ENCODE measurements around the gene EFNA5. TPM values are rescaled to one million over a fixed set of nuclear protein-coding genes. Genes with fewer than 3 reads are reported as not detected.

The EFNA5 gene
- total RNA-seq, 4 donors from 2014 or later: 21.3 to 47.0 (median 29.3) TPM

DNA sequence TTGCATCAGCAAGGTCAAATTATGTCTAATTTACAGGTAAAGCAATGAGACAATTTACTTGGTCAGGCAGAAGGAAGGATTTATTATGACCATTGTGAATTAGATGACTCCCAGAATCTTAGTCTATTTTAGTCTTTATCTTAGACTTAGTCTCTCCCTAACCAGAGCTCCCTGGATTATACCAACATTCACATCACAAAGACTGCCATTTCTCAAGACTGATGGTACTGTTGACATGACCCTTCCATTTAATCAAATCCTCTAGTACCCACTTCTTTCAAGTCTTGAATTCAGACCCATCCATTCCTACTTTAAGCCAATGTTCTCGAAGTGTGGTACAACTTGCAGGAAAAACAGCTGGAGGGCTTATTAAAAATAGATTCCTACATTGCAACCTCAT lies 257.0 kb downstream of the EFNA5 start:
- Histone ChIP-seq H3K27me3 (no peaks in the 10 kb centered on the region), H3K36me3 (no peaks in the 10 kb centered on the region), H3K4me1 (no peaks in the 10 kb centered on the region), H3K9me3 (no peaks in the 10 kb centered on the region), H3K4me3 (no peak overlapping the region), H3K27ac (no peak overlapping the region)
- WGBS: 68% methylated on average over 1 of the region's 1 CpG
- DNase-seq (ENCODE audit: low spot score in 2 of 2): no peak
- TF ChIP-seq, protein P1, sequence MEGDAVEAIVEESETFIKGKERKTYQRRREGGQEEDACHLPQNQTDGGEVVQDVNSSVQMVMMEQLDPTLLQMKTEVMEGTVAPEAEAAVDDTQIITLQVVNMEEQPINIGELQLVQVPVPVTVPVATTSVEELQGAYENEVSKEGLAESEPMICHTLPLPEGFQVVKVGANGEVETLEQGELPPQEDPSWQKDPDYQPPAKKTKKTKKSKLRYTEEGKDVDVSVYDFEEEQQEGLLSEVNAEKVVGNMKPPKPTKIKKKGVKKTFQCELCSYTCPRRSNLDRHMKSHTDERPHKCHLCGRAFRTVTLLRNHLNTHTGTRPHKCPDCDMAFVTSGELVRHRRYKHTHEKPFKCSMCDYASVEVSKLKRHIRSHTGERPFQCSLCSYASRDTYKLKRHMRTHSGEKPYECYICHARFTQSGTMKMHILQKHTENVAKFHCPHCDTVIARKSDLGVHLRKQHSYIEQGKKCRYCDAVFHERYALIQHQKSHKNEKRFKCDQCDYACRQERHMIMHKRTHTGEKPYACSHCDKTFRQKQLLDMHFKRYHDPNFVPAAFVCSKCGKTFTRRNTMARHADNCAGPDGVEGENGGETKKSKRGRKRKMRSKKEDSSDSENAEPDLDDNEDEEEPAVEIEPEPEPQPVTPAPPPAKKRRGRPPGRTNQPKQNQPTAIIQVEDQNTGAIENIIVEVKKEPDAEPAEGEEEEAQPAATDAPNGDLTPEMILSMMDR (IDR thresholded peaks at IDR 0.05): no peak
- TF ChIP-seq POLR2A (IDR thresholded peaks at IDR 0.05) (no peak), POLR2AphosphoS5 (IDR thresholded peaks at IDR 0.05) (no peak), EP300 (IDR thresholded peaks at IDR 0.05) (no peak)

DNA sequence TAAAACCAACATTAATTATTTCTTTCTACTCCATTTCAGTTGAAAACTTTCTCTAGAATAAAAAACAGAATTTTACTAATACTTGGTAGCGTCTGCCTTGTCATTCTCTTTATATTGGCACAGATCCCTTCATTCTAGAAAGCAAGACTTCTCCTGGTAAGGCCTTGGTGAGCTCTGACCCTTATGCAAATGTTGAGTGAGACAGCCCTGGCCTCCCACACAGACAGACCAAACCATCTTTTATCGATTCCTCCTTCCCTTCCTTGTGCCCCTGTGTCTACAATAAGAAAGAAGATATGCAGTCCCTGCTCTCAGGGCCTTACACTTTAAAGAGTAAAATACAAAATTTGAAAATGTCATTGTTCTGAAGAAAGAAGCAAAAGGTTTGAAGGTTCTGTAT lies 262.2 kb downstream of the EFNA5 start:
- Histone ChIP-seq H3K9me3 (no peaks in the 10 kb centered on the region), H3K27me3 (no peaks in the 10 kb centered on the region), H3K4me1 (peaks cover 19% of the 10 kb centered on the region), H3K27ac (no peak overlapping the region), H3K4me3 (no peak overlapping the region), H3K36me3 (no peaks in the 10 kb centered on the region)
- DNase-seq (ENCODE audit: low spot score in 2 of 2): no peak
- WGBS: 84% methylated on average over 2 of the region's 2 CpGs
- TF ChIP-seq POLR2A (IDR thresholded peaks at IDR 0.05): no peak
- no peak for TF ChIP-seq EP300 (IDR thresholded peaks at IDR 0.05)
- TF ChIP-seq, protein P1 (IDR thresholded peaks at IDR 0.05): no peak
- no peak for TF ChIP-seq POLR2AphosphoS5 (IDR thresholded peaks at IDR 0.05)

- Histone ChIP-seq H3K36me3 (no peaks in the 10 kb centered on the region), H3K4me3 (no peak overlapping the region), H3K27ac (no peak overlapping the region), H3K4me1 (peaks cover 26% of the 10 kb centered on the region), H3K9me3 (no peaks in the 10 kb centered on the region), H3K27me3 (no peaks in the 10 kb centered on the region)
- no peak for TF ChIP-seq POLR2AphosphoS5 (IDR thresholded peaks at IDR 0.05)
- no peak for TF ChIP-seq POLR2A (IDR thresholded peaks at IDR 0.05)
- no peak for TF ChIP-seq EP300 (IDR thresholded peaks at IDR 0.05)
- TF ChIP-seq, protein P1 (IDR thresholded peaks at IDR 0.05): no peak
- 95% methylated on average over 3 of the region's 3 CpGs for WGBS
- no peak for DNase-seq (ENCODE audit: low spot score in 2 of 2)
Measured at GRCh38 chr5:107407713-107408298, 262.9 kb downstream of the EFNA5 start.

DNA sequence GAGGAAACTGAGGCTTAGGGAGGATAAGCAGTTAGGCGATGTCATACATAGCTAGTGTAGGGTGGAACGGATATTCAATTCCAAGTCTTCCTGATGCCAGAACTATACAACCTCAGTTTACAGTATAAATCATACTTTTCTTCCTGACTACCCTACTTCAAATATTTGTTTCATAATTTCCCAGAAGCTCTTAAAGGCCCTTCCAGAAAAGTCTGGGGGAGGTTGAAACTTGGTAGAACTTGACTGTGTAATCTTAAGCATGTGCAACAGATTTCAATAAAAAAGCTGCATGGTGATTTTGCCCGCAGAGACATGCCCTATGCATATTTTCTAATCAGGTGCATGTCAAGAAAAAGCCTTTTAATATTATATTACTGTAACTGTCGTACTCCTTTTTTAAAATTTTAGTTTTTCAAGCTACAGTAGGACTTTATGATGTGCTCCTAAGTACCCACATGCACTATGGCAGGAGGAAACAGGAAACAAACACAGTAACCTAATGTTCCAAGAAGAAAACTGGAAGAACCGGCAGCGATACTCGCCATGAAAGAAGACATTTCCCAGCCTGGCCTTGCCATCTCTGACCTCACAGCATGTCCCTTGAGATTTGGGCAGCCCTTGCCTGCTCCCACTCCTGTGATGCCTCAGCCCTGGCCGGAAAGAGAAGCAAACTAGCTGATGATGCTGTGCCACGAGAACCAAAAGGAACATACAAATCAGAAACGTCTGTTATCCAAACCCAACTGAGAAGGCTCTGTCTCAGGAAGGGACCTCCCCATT lies 266.0 kb downstream of the EFNA5 start:
- DNase-seq (ENCODE audit: low spot score in 2 of 2): no peak
- no peaks in the 10 kb centered on the region for H3K9me3 ChIP-seq
- no peaks in the 10 kb centered on the region for H3K27me3 ChIP-seq
- H3K36me3 ChIP-seq: no peaks in the 10 kb centered on the region
- WGBS: 35% methylated on average over 10 of the region's 10 CpGs
- H3K27ac ChIP-seq: peak overlapping the region; percentile 67
- H3K4me1 ChIP-seq: peaks cover 37% of the 10 kb centered on the region
- TF ChIP-seq POLR2A (IDR thresholded peaks at IDR 0.05) (no peak), EP300 (IDR thresholded peaks at IDR 0.05) (no peak), POLR2AphosphoS5 (IDR thresholded peaks at IDR 0.05) (no peak)
- TF ChIP-seq, protein P1 (IDR thresholded peaks at IDR 0.05): no peak
- H3K4me3 ChIP-seq: no peak overlapping the region

DNA sequence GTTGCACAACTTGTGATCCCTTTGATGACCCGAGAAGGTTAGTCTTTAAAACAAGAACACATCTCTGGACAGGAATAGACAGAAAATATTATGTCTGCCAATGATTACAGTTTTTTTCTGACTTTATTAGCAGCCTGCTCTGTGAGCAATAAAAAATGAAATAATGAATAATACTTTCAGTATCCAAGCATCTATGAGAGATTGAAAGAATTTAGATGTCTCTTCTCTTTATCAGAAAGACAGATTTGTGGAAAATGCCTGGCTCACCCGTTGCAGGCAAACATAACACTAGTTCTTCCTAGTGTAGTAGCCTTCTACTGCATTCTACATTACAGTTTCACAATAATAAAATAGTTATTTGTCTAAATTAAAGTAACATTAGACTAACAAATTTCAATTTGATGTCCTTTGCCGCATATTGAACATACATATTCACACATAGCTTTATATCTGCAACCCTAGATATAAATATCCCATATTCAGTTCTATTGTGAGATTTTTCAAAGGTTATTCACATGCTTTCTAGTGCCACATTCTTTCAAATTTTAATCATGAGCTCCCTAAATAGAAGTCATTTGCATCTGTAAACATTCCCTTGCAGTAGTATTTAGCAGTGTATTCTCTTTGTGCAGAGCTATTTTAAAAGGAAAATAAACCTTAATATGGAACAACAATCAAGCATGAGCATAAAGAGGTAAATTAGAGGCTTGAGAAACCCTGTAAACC lies 267.3 kb downstream of the EFNA5 start:
- TF ChIP-seq POLR2A (IDR thresholded peaks at IDR 0.05) (no peak), POLR2AphosphoS5 (IDR thresholded peaks at IDR 0.05) (no peak), EP300 (IDR thresholded peaks at IDR 0.05) (no peak)
- TF ChIP-seq, protein P1 (IDR thresholded peaks at IDR 0.05): no peak
- H3K27me3 ChIP-seq: no peaks in the 10 kb centered on the region
- no peak for DNase-seq (ENCODE audit: low spot score in 2 of 2)
- no peak overlapping the region for H3K4me3 ChIP-seq
- peaks cover 37% of the 10 kb centered on the region for H3K4me1 ChIP-seq
- peak overlapping the region; percentile 49 for H3K27ac ChIP-seq
- no peaks in the 10 kb centered on the region for H3K36me3 ChIP-seq
- H3K9me3 ChIP-seq: no peaks in the 10 kb centered on the region
- 39% methylated on average over 3 of the region's 3 CpGs for WGBS

Measured in suprapubic skin (tissue), 4 donors.